ENCODE measurements around the gene CHIT1.
"Not testable (repeated sequence)": the region's sequence is repeated elsewhere in the genome, so short reads cannot be mapped to it uniquely, and the experiment has no call there.

Gene CHIT1

DNA sequence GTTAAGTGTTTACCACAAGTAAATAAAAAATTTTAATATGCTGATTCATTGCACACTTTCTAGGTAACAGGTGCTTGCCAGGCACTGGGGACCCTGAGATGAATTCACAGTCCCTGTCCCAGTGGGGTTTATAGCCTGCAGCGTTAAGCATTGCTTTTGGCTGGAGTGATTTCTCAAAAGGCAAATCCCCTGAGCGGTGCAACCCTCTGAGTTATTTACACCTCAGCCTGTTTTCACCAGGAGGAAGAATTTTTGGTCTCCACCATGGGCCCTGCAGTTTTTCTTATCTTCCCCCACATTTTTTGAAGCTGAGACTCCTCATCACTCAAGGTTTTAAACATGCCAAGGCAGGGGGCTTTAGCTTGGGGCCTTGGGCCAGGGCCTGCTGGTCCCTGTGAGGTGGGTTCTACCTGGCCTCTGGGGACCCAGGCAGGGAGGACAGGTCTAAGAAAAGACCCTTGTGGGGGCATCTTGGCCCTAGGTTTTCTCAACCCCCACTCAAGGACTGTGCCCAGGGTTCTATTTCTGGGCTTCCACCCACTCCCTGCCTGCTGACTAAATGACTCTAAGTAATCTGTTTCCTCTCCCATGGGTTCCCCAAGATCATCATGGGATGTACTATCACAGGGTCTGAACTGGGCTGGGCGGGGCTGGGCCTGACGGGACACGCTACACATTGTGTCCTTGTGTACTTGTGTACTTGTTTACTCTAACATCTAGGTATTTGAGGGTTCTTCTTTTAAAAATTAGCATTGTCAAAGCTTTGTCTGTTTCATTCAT, 10.2 kb upstream of the CHIT1 start:
- H3K4me3 ChIP-seq (ENCODE audit: low read depth, low read length): no peak overlapping the region
- TF ChIP-seq, protein P1, sequence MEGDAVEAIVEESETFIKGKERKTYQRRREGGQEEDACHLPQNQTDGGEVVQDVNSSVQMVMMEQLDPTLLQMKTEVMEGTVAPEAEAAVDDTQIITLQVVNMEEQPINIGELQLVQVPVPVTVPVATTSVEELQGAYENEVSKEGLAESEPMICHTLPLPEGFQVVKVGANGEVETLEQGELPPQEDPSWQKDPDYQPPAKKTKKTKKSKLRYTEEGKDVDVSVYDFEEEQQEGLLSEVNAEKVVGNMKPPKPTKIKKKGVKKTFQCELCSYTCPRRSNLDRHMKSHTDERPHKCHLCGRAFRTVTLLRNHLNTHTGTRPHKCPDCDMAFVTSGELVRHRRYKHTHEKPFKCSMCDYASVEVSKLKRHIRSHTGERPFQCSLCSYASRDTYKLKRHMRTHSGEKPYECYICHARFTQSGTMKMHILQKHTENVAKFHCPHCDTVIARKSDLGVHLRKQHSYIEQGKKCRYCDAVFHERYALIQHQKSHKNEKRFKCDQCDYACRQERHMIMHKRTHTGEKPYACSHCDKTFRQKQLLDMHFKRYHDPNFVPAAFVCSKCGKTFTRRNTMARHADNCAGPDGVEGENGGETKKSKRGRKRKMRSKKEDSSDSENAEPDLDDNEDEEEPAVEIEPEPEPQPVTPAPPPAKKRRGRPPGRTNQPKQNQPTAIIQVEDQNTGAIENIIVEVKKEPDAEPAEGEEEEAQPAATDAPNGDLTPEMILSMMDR (IDR thresholded peaks at IDR 0.05; ENCODE audit: borderline replicate concordance, insufficient read depth, low read depth, low read length): no peak

DNA sequence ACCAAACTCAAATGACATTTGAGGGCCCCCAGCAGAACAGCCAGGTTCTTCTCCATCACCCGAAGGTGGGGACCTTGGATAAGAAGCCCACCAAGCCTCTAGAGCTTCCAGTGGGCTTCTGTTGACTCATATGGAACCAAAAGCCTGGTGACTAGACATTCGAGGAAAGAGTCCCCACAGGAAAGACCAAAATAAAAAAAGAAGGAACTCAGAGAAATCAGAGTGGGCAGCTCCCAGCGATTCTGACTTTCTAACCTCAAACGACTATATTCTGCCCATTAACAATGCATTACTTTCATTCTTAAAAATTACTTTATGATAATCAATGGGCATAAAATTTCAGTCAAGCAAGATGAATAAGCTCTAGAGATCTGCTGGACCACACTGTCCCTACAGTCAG, 9.6 kb upstream of the CHIT1 start:
- H3K4me3 ChIP-seq (ENCODE audit: low read depth, low read length): no peak overlapping the region
- TF ChIP-seq, protein P1 (IDR thresholded peaks at IDR 0.05; ENCODE audit: borderline replicate concordance, insufficient read depth, low read depth, low read length): no peak

DNA sequence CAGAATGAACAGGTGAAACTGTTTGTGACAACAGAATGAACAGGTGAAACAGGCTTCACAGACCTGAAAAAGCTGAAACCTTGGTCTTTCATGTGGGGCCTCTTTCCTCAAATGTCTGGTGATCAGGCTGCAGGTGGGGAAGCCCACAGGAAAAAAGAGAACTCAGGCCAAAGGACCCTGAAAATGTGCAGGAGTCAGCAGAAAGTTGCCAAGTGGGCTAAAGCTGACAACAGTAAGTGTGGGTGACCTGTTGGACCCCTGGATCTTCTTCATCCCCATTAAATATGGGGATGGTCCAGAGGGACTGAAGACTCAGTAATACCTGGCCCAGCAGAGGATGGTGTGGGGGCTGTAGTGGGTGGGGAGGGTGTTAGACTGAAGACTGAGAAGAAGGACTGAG, 9.1 kb upstream of the CHIT1 start:
- TF ChIP-seq, protein P1 (IDR thresholded peaks at IDR 0.05; ENCODE audit: borderline replicate concordance, insufficient read depth, low read depth, low read length): no peak

DNA sequence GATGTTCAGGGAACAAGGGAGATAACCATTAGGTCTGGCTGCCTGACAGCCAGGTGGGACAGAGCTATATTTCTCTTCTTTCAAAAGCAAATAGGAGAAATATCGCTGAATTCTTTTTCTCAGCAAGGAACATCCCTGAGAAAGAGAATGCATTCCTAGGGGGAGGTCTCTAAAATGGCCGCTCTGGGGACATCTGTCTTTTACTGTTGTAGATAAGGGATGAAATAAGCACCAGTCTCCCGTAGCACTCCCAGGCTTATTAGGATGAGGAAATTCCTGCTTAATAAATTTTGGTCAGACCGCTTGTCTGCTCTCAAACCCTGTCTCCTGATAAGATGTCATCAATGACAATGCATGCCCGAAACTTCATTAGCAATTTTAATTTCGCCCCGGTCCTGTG, 5.4 kb upstream of the CHIT1 start:
- H3K4me3 ChIP-seq (ENCODE audit: low read depth, low read length): not testable (repeated sequence)

More for the DNA sequence above, 9.1 kb upstream of the CHIT1 start:
- no peak overlapping the region for H3K4me3 ChIP-seq (ENCODE audit: low read depth, low read length)

DNA sequence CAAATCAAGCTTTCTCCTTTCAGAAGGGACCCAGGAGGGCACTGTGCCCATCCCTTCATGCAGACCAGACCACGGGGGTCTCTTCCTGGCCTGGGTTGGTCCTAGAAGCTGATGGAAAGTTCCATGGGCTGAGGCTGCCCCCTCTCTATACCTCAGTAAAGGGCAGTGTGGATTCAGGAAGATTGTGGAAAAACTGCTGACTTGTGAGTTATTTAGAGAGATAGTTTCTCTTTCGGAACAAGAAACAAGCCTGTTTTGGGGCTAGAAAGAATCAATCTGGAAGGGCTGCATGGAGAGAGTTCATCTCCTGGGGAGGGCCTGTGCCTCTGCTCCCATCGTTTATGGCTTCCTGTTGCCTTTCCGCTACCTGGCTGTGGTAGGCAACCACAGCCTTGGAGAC, 803 bp downstream of the CHIT1 start:
- TF ChIP-seq, protein P1 (IDR thresholded peaks at IDR 0.05; ENCODE audit: borderline replicate concordance, insufficient read depth, low read depth, low read length): no peak
- no peak overlapping the region for H3K4me3 ChIP-seq (ENCODE audit: low read depth, low read length)

DNA sequence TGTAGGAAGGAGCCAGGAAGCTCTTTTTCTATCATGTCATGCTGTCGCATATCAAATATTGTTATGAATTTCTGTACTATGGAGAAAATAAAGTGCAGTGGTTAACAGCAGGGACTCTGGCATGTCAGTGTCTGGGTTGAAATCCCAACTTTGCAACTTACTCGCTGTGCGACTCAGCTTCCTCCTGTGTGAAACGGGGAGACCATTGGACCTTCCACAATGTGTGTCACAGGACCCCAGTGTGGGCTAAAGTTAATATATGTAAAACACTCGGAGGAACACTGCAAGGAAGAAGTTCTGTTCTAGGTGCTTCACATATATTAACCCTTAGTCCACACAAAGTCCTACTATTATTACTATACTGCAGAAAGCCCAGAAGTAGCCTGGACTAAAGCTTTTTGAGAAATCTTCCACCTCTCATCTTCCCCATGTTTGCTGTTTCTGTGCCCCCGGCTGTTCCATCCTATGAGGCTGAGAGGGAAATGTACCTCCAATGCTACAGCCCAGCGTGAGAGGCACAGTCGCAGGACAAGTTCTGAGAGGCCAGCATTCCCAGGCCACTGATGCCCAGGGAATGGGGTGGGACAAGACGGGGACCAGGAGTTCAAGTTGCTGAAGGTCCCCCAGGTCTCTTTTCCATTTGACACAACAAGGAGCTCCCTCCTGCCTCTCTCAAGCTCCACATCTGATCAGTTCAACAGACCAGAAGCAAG, 1.9 kb downstream of the CHIT1 start:
- TF ChIP-seq, protein P1 (IDR thresholded peaks at IDR 0.05; ENCODE audit: borderline replicate concordance, insufficient read depth, low read depth, low read length): no peak
- no peak overlapping the region for H3K4me3 ChIP-seq (ENCODE audit: low read depth, low read length)

DNA sequence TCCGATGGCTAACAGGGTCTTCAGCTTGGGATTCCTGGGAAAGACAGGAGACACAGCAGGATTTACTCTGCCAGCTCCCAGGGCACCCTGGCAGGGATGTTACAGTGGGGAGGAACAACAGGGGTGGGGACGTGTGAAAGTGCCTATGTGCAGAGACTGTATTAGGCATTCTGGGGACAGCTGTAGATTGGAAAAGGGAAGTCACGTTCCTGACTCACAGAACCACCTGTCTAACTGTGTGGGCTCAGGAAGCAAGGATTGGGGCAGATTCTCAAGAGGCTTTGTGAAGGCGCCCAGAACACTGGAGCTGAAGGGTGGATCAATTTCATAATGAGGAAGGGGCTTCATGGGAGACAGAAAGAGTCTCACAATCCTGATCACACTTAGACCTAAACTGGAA, 4.4 kb downstream of the CHIT1 start:
- H3K4me3 ChIP-seq (ENCODE audit: low read depth, low read length): no peak overlapping the region
- TF ChIP-seq, protein P1 (IDR thresholded peaks at IDR 0.05; ENCODE audit: borderline replicate concordance, insufficient read depth, low read depth, low read length): no peak
